ENCODE data around the gene NT5C1B.

GRCh38 chr2:18526429-18526828 lies 62.9 kb downstream of the NT5C1B start:
- no peak for TF ChIP-seq CTCF (IDR thresholded peaks at IDR 0.05; ENCODE audit: insufficient read depth, low read length, poor library complexity, severe bottlenecking)
- TF ChIP-seq EZH2phosphoT487 (conservative IDR thresholded peaks at IDR 0.05; ENCODE audit: low read length): no peak

Data from SU-DHL-6 (cell line).